ENCODE results near the gene PSMD4. TPM values are rescaled to one million over a fixed set of nuclear protein-coding genes. Genes with fewer than 3 reads are reported as not detected.

The PSMD4 gene
- total RNA-seq, 6 experiments from 2014 or later, result 72.2 to 95.6 (median 79.1) TPM

DNA sequence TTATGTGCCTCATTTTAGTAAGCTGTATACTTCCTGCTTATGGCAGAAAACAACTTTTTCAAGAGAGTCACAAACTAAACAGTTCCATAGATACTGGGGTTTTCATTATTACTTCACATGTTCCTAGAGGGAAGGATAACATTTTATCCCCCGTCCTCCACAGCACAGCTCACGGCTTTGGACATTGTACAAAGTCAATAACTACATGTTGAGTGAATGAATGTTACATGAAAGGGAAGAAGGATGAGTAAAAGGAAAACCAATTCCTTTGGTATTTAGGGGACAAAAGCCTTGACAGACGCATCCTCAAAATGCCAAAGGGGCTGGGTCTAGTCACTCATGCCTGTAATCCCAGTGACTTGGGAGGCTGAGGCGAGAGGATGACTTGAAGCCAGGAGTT, 57.9 kb downstream of the PSMD4 start:
- H3K9me3 ChIP-seq, result no peaks in the 10 kb centered on the region
- no peaks in the 10 kb centered on the region for H3K27me3 ChIP-seq
- intact Hi-C loops (cut with DNase I), result no loop called here
- H3K27ac ChIP-seq, result peak overlapping the region in 2 of 3 donors; percentile 40 to 54
- H3K36me3 ChIP-seq, result peaks cover 0 to 33% (median 11%) of the 10 kb centered on the region in 4 donors
- 61% methylated on average over 4 of the region's 4 CpGs for WGBS (ENCODE audit: insufficient coverage, low coverage, low lambda C conversion rate, missing lambda C conversion rate)
- H3K4me3 ChIP-seq, result no peak overlapping the region
- DNase-seq (no peak), ATAC-seq (no peak)
- TF ChIP-seq CTCF (IDR thresholded peaks at IDR 0.05) (no peak), POLR2A (IDR thresholded peaks at IDR 0.05) (no peak)
- peaks cover 6 to 58% (median 33%) of the 10 kb centered on the region in 4 donors for H3K4me1 ChIP-seq

DNA sequence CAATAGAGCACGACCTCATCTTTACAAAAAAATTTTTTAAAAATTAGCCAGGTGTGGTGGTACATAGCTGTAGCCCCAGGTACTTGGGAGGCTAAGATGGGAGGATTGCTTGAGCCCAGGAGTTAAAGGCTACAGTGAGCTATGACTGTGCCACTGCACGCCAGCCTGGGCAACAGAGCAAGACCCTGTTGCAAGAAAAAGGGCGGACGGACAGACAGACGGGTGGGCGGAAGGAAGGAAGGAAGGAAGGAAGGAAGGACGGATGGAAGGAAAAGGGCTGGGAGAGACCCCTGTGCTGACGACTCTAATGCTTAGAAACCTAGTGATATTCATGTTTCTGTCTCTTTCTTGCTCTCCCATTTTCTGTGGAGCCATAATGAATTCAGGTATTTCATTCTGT, 58.3 kb downstream of the PSMD4 start:
- 96% methylated on average over 6 of the region's 8 CpGs for WGBS (ENCODE audit: insufficient coverage, low coverage, low lambda C conversion rate, missing lambda C conversion rate)
- H3K27ac ChIP-seq, result peak overlapping the region in 1 of 3 donors; percentile 40

DNA sequence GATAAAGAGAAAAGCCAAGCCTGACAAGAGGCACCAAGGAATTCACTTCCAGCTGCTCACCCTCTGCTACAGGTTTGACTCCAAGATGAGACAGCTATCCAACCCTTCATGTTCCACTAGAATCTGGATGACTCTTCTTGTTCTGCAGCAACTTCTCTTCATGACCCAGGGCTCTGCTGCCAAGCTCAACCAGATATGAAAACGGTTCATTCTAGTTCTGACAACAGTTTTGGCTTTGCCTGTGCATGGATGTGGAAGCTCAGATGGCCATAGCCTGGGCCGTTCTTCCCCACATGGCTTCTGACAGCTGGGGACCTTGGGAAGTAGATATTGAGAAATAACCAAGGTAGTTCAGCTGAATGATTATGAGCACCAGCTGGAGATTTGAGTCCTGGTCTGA, 59.0 kb downstream of the PSMD4 start:
- 58% methylated on average over 2 of the region's 2 CpGs for WGBS (ENCODE audit: insufficient coverage, low coverage, low lambda C conversion rate, missing lambda C conversion rate)
- intact Hi-C loops (cut with DNase I), result no loop called here
- TF ChIP-seq POLR2A (IDR thresholded peaks at IDR 0.05) (no peak), CTCF (IDR thresholded peaks at IDR 0.05) (no peak)
- no peak for ATAC-seq
- H3K4me1 ChIP-seq, result peaks cover 6 to 58% (median 33%) of the 10 kb centered on the region in 4 donors
- no peaks in the 10 kb centered on the region for H3K27me3 ChIP-seq
- H3K9me3 ChIP-seq, result no peaks in the 10 kb centered on the region
- no peak overlapping the region for H3K27ac ChIP-seq
- H3K36me3 ChIP-seq, result peaks cover 0 to 27% (median 9%) of the 10 kb centered on the region in 4 donors
- no peak overlapping the region for H3K4me3 ChIP-seq
- DNase-seq, result no peak

More for the DNA sequence above, 58.3 kb downstream of the PSMD4 start:
- H3K36me3 ChIP-seq, result peaks cover 0 to 33% (median 11%) of the 10 kb centered on the region in 4 donors
- no peaks in the 10 kb centered on the region for H3K9me3 ChIP-seq
- intact Hi-C loops (cut with DNase I), result no loop called here
- ATAC-seq, result no peak
- peaks cover 6 to 58% (median 33%) of the 10 kb centered on the region in 4 donors for H3K4me1 ChIP-seq
- TF ChIP-seq POLR2A (IDR thresholded peaks at IDR 0.05), result no peak
- TF ChIP-seq CTCF (IDR thresholded peaks at IDR 0.05), result no peak
- H3K27me3 ChIP-seq, result no peaks in the 10 kb centered on the region
- no peak for DNase-seq
- H3K4me3 ChIP-seq, result no peak overlapping the region

GRCh38 chr1:151314137-151314875, 59.8 kb downstream of the PSMD4 start:
- DNase-seq (peak; percentile 87 to 93 (median 88)), ATAC-seq (peak; percentile 75 to 95 (median 90))
- intact Hi-C loops (cut with DNase I), result no loop called here
- Histone ChIP-seq H3K27me3 (no peaks in the 10 kb centered on the region), H3K9me3 (no peaks in the 10 kb centered on the region), H3K27ac (no peak overlapping the region), H3K36me3 (peaks cover 0 to 30% (median 9%) of the 10 kb centered on the region in 4 donors), H3K4me3 (no peak overlapping the region), H3K4me1 (peaks cover 6 to 55% (median 32%) of the 10 kb centered on the region in 4 donors)
- TF ChIP-seq CTCF (IDR thresholded peaks at IDR 0.05), result no peak
- no peak for TF ChIP-seq POLR2A (IDR thresholded peaks at IDR 0.05)
- 34% methylated on average over 3 of the region's 3 CpGs for WGBS (ENCODE audit: insufficient coverage, low coverage, low lambda C conversion rate, missing lambda C conversion rate)
